Astrocyte (in vitro differentiated cells and primary cell): ENCODE measurements around the gene TOP3A.

Source experiments
- EZH2 ChIP-seq: IDR thresholded peaks from 2 replicates; pipeline ENCODE4 v1.6.1; 2012; ENCODE audit warnings: mild to moderate bottlenecking, low read length, inconsistent platforms; ENCODE audit not compliant: insufficient read depth
- TF ChIP-seq, protein P1 (sequence below): IDR thresholded peaks from 2 replicates; pipeline ENCODE4 v1.5.1; 2011; ENCODE audit warnings: low read depth, mild to moderate bottlenecking, inconsistent platforms, low read length, moderate library complexity; ENCODE audit not compliant: insufficient read depth

DNA sequence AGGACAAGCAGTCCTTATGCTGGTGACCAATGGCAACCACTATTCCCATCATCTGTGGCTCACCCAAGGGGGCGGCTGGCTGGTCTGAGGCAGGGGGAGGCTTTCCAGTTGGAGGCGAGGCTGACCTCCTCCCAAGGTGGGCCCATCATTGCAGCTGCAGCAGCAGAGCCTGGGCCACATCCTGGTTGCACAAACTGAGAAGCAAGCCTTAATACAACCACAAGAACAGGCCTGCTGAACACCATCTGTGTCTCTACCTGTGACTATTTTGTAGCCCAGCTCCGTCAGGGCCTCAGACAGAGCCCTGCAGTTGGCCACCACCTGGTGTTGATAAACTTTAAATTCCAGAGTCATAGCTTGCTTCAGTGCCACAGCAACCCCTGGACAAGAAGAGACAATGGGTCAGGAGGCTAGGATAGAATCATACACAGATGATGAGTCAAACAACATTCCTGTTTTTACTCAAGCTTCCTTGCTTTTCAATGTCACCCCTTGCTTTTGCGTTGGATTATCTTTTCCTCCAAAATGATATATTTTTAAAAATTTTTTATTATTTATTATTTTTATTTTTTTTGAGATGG, 18.2 kb upstream of the TOP3A start:
- TF ChIP-seq EZH2: no peak
- TF ChIP-seq, protein P1, sequence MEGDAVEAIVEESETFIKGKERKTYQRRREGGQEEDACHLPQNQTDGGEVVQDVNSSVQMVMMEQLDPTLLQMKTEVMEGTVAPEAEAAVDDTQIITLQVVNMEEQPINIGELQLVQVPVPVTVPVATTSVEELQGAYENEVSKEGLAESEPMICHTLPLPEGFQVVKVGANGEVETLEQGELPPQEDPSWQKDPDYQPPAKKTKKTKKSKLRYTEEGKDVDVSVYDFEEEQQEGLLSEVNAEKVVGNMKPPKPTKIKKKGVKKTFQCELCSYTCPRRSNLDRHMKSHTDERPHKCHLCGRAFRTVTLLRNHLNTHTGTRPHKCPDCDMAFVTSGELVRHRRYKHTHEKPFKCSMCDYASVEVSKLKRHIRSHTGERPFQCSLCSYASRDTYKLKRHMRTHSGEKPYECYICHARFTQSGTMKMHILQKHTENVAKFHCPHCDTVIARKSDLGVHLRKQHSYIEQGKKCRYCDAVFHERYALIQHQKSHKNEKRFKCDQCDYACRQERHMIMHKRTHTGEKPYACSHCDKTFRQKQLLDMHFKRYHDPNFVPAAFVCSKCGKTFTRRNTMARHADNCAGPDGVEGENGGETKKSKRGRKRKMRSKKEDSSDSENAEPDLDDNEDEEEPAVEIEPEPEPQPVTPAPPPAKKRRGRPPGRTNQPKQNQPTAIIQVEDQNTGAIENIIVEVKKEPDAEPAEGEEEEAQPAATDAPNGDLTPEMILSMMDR: no peak
